ENCODE measurements around the gene RBM47. TPM values are rescaled to one million over a fixed set of nuclear protein-coding genes. Genes with fewer than 3 reads are reported as not detected.
"Not testable (repeated sequence)": the region's sequence is repeated elsewhere in the genome, so short reads cannot be mapped to it uniquely, and the experiment has no call there.

RBM47 gene
- polyA plus RNA-seq, 3 donors = 80.2 to 85.1 (median 83.1) TPM

- no peak for DNase-seq (ENCODE audit: low read depth in 3 of 3, low spot score in 2 of 3)
These were observed 171.6 kb downstream of the RBM47 start for GRCh38 chr4:40458109-40458508.

- no peak for DNase-seq (ENCODE audit: low read depth in 3 of 3, low spot score in 2 of 3)
These were observed 174.2 kb downstream of the RBM47 start for GRCh38 chr4:40455340-40455902.

GRCh38 chr4:40454816-40455215, 174.8 kb downstream of the RBM47 start:
- DNase-seq (ENCODE audit: low read depth in 3 of 3, low spot score in 2 of 3) = no peak

- DNase-seq (ENCODE audit: low read depth in 3 of 3, low spot score in 2 of 3) = no peak
These were observed 175.8 kb downstream of the RBM47 start for GRCh38 chr4:40453912-40454311.

- no peak for DNase-seq (ENCODE audit: low read depth in 3 of 3, low spot score in 2 of 3)
These were observed 180.8 kb downstream of the RBM47 start for GRCh38 chr4:40448875-40449274.

GRCh38 chr4:40446839-40447238, 182.8 kb downstream of the RBM47 start:
- DNase-seq (ENCODE audit: low read depth in 3 of 3, low spot score in 2 of 3) = no peak

GRCh38 chr4:40446261-40446750, 183.4 kb downstream of the RBM47 start:
- not testable (repeated sequence) for DNase-seq (ENCODE audit: low read depth in 3 of 3, low spot score in 2 of 3)

GRCh38 chr4:40445671-40446070, 184.0 kb downstream of the RBM47 start:
- no peak for DNase-seq (ENCODE audit: low read depth in 3 of 3, low spot score in 2 of 3)

GRCh38 chr4:40441430-40441829, 188.2 kb downstream of the RBM47 start:
- no peak for DNase-seq (ENCODE audit: low read depth in 3 of 3, low spot score in 2 of 3)

- no peak for DNase-seq (ENCODE audit: low read depth in 3 of 3, low spot score in 2 of 3)
These were observed 190.1 kb downstream of the RBM47 start for GRCh38 chr4:40439519-40439918.

- no peak for DNase-seq (ENCODE audit: low read depth in 3 of 3, low spot score in 2 of 3)
These were observed 191.2 kb downstream of the RBM47 start for GRCh38 chr4:40438384-40439026.

GRCh38 chr4:40437741-40438383, 191.8 kb downstream of the RBM47 start:
- no peak for DNase-seq (ENCODE audit: low read depth in 3 of 3, low spot score in 2 of 3)

GRCh38 chr4:40435306-40435705, 194.4 kb downstream of the RBM47 start:
- not testable (repeated sequence) for DNase-seq (ENCODE audit: low read depth in 3 of 3, low spot score in 2 of 3)

GRCh38 chr4:40434126-40434687, 195.5 kb downstream of the RBM47 start:
- DNase-seq (ENCODE audit: low read depth in 3 of 3, low spot score in 2 of 3) = no peak

- DNase-seq (ENCODE audit: low read depth in 3 of 3, low spot score in 2 of 3) = no peak
These were observed 197.2 kb downstream of the RBM47 start for GRCh38 chr4:40432504-40432903.

GRCh38 chr4:40427871-40428270, 201.8 kb downstream of the RBM47 start:
- not testable (repeated sequence) for DNase-seq (ENCODE audit: low read depth in 3 of 3, low spot score in 2 of 3)

GRCh38 chr4:40427128-40427527, 202.5 kb downstream of the RBM47 start:
- no peak for DNase-seq (ENCODE audit: low read depth in 3 of 3, low spot score in 2 of 3)

- no peak for DNase-seq (ENCODE audit: low read depth in 3 of 3, low spot score in 2 of 3)
These were observed 203.7 kb downstream of the RBM47 start for GRCh38 chr4:40425799-40426574.

GRCh38 chr4:40423735-40424134, 205.9 kb downstream of the RBM47 start:
- no peak for DNase-seq (ENCODE audit: low read depth in 3 of 3, low spot score in 2 of 3)

GRCh38 chr4:40421839-40422708, 207.6 kb downstream of the RBM47 start:
- no peak for DNase-seq (ENCODE audit: low read depth in 3 of 3, low spot score in 2 of 3)

Data from right renal cortex interstitium (tissue), 3 donors.